Stimulated activated CD4-positive, alpha-beta T cell treated with anti-CD3 and anti-CD28 coated beads, Interleukin-12 subunit alpha, Interleukin-12 subunit beta, amount 100 ng/mL, for 4 hours (primary cell): ENCODE data around the gene TMEM183A.

Source experiments
- DNase-seq: peaks from one replicate; pipeline ENCODE4 v3.0.0-alpha.2; 2020

TMEM183A gene

DNA sequence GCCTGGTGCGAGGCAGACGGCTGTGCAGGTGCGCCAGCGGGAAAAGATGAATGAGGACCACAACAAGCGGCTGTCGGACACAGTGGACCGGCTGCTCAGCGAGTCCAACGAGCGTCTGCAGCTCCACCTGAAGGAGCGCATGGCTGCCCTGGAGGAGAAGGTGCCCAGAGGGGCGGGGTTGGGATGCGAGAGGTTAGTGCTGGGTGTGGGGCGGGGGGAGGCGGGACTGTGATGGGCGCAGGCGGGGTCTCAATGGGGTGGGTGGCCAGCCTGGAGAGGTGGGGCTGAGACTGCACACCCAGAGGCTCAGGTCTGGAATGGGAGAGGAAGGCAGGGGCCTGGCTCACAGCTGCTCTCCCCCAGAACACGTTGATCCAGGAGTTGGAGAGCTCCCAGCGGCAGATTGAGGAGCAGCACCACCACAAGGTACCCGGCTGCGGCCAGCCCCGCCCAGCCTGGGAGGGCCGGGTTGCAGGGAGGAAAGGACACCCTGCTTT lies 41.4 kb downstream of the TMEM183A start:
- DNase-seq, result no peak

DNA sequence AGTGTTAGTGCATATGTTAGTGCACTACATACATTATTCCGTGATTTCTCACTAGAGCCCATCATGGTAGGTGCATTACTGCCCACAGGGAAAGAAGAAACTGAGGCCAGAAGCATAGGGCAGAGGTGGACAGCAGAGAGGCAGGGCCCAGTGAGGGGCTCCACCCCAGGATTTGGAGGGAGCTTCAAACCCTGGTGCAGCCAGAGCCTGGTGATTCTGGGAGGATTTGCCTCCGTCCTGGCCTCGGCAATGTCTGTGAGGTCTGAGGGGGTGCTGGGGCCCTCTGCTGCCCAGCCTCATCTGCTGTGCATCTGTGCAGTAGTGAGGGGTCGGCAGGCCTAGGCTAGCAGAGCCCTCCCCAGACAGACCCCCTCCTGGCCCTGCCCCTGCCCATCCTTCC lies 41.9 kb downstream of the TMEM183A start:
- DNase-seq, result no peak

- DNase-seq, result no peak
Measured at GRCh38 chr1:203049576-203050180, 42.5 kb downstream of the TMEM183A start.

DNA sequence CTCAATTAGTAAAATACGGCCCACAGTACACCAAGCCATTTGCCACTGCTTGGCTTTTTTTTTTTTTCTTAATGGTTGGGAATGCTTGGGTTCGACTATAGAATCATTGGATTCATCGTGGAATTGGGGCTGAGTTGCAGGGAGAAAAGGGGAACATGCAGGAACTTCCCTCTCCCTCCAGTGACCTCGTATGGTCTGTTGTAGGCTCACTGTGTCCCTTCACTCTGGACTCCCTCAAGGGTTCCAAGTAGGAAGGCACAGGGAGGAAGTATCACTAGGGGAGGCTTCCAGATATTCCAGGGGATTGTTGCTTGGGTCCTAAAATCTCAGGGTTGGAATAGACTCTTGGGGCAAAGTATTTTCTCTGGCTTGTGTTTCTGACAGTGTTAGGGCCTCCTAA lies 43.7 kb downstream of the TMEM183A start:
- no peak for DNase-seq

- DNase-seq, result no peak
Measured at GRCh38 chr1:203051841-203052324, 44.7 kb downstream of the TMEM183A start.

- DNase-seq, result no peak
Measured at GRCh38 chr1:203052601-203053000, 45.4 kb downstream of the TMEM183A start.

DNA sequence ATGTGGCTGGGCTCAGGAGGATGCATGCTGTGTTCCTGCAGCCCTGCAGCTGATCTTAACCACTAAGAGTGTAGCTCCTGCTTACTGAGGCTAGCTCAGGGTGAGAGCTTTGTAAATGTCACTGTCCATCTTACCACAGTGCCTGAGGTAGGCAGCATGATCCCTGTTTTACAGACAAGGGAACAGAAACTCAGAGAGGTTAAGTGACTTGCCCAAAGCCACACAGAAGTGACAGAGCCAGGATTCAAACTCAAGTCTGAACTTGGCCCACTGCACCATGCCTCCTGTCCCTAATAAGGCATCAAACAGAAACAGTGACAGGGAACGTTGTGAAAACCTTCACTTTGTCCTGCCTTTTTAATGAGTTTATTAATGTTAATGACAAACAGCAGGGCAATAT lies 47.0 kb downstream of the TMEM183A start:
- DNase-seq, result no peak

DNA sequence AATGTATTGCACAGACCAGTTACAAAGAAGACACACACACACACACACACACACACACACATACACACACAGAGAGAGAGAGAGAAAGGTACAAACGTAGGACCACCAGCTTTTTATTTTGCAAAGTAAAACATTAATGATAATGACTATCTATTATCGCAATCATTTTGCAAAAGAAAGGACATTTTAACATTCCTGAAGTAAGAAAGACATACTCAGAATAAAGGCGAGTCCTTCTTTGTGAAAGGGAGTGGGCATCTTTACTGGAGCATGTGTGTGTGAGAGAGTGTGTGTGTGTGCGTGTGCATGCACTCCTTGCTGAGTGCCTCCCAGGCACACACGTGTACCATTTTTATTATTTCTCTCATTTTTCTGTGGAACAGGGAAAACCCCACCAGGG lies 47.5 kb downstream of the TMEM183A start:
- no peak for DNase-seq

DNA sequence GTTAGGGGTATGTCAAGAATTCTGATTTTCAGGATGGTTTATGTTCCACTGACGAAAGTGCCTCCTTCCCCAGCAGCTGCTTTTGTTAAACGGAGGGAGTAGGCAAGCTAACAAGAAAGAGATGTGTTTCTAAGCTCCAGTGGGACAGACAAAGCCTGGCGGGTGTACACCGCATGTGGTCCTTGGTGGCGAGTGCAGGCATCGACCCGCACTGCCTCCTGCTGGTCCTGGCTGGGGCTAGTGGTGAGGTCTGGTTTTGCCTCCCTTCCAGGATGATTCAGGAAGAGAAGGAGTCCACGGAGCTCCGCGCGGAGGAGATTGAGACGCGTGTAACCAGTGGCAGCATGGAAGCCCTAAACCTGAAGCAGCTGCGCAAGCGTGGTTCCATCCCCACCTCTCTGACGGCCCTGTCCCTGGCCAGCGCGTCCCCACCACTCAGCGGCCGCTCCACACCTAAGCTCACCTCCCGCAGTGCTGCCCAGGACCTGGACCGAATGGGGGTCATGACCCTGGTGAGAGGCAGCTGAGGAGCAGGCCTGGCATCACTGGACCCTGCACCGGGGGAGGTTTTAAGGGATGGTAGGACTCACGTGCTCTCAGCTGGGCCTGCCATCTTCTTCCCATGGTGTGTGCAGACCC lies 48.1 kb downstream of the TMEM183A start:
- no peak for DNase-seq

GRCh38 chr1:203056012-203056411 lies 48.8 kb downstream of the TMEM183A start:
- DNase-seq, result no peak

DNA sequence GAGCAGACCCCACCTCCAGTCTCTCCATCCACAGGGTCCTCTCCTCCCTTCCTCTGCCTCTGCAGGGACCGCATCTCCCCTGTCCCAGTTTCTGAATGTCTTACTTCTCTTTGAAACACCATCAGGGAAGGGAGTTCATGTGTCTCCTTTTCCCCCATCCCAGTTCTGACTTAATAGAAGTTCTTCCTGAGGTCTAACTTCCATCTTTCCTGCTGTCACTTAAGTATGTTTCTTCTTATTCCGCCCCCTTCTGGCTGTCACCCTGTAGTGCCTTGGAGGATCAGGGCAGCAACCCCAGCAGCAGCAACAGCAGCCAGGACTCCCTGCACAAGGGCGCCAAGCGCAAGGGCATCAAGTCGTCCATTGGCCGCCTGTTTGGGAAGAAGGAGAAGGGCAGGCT lies 49.3 kb downstream of the TMEM183A start:
- DNase-seq, result no peak

- no peak for DNase-seq
Measured at GRCh38 chr1:203057911-203058675, 50.9 kb downstream of the TMEM183A start.

DNA sequence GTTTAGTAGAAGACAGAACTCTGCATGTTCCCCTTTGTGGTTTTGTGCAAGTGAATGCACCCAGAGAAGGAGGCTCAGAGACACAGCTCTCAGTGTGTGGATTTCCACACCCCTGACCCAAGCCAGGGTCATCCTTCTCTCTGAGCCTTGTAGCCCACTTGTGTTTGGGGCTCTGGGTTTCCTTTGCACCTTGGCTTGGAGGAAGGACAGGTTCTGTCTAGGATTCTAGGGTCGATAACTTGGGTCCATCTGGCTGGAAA lies 51.4 kb downstream of the TMEM183A start:
- DNase-seq, result no peak

DNA sequence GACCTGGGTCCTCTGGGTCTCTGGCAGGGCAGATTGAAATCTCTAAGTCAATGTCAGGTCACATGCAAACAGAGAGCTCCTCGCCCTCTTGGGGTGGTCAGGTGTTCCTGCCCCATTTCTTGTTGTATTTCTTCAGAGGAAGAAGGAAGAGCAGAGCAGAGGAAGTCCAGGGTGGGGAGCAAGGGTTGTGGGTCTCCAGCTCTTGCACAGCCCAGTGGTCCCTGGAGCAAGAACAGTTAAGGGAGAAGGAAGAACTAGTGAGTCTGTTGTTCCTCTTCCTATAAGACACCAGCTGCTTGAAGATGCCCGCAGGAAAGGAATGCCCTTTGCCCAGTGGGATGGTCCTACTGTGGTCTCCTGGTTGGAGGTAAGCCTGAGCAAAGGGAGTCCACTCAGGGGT lies 52.3 kb downstream of the TMEM183A start:
- no peak for DNase-seq

DNA sequence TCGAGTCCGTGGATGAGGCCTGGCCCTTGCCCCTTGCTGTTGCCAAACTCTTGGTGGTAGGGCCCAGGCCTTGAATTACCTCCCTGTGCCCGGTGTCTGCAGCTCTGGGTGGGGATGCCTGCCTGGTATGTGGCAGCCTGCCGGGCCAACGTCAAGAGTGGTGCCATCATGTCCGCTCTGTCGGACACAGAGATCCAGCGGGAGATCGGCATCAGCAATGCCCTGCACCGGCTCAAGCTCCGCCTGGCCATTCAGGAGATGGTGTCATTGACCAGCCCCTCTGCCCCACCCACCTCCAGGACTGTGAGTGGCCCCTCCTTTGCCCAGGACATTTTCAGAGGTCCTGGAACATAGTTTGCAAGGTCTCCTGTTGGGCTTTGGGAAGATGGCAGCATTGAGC lies 52.9 kb downstream of the TMEM183A start:
- no peak for DNase-seq

GRCh38 chr1:203063287-203063686 lies 56.1 kb downstream of the TMEM183A start:
- DNase-seq, result no peak

GRCh38 chr1:203065191-203065590 lies 58.0 kb downstream of the TMEM183A start:
- DNase-seq, result no peak

- DNase-seq, result no peak
Measured at GRCh38 chr1:203065986-203066385, 58.8 kb downstream of the TMEM183A start.

GRCh38 chr1:203066965-203067364 lies 59.8 kb downstream of the TMEM183A start:
- DNase-seq, result no peak

DNA sequence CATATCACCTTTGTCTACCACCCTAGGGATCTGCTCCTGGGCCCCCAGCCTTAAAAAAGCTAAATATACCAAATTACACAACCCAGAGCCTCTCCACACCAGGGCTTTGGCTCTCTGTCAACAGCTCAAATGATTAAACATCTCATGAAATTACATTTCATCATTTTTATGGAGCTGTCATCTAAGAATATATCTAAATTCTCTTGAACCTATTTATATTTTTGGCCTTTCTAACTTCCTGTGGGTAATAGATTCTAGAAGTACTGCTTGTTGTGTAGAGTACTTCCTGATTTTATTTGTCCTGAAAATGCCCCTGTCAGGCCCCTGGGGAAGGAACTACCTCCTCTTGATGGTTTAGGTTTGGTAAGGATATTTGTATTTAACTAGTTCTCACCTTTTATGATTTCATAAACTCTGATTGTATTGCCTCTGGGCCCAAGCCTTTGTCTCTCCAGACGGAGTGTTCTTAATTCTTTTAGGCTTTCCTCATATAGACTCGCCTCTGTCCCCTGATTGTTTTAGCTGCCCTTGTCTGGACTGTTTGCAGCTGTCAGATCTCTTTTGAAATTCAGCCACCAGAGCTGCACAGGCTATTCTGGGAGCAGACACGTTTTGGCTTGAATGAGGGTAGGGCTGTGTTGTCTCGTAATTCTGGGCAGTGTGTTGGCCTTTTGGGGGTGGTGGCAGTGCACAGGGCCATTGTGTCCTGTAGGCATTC lies 62.0 kb downstream of the TMEM183A start:
- no peak for DNase-seq

GRCh38 chr1:203072002-203072602 lies 64.9 kb downstream of the TMEM183A start:
- DNase-seq, result no peak

GRCh38 chr1:203072911-203073310 lies 65.7 kb downstream of the TMEM183A start:
- DNase-seq, result no peak

GRCh38 chr1:203073469-203073868 lies 66.3 kb downstream of the TMEM183A start:
- DNase-seq, result no peak
